Osteoblast (primary cell): ENCODE data around the gene NFKBIA. TPM values are rescaled to one million over a fixed set of nuclear protein-coding genes. Genes with fewer than 3 reads are reported as not detected.
A peak's percentile ranks its signal among the peaks of the same experiment; 100 is the strongest.
"Not testable (repeated sequence)": the region's sequence is repeated elsewhere in the genome, so short reads cannot be mapped to it uniquely, and the experiment has no call there.

Experiments
- DNase-seq: peaks from one replicate; pipeline ENCODE4 v3.0.0; 2011; ENCODE audit warnings: low spot score, mixed read lengths; ENCODE audit not compliant: insufficient read length; ENCODE audit errors: missing footprints
- H2AFZ ChIP-seq: 2 replicates; pipeline ENCODE4 v1.6.0; 2011; ENCODE audit warnings: mild to moderate bottlenecking, low read length
- H3K27ac ChIP-seq: 2 replicates; pipeline ENCODE4 v1.5.1; 2011; ENCODE audit warnings: mild to moderate bottlenecking, low read depth, low read length, moderate library complexity
- H3K27me3 ChIP-seq: 2 replicates; pipeline ENCODE4 v1.6.0; 2012; ENCODE audit warnings: mild to moderate bottlenecking, control low read depth, inconsistent platforms, low read length, moderate library complexity; ENCODE audit not compliant: insufficient read depth
- H3K36me3 ChIP-seq: 2 replicates; pipeline ENCODE4 v1.5.1; 2011; ENCODE audit warnings: mild to moderate bottlenecking, low read length, control low read depth, moderate library complexity; ENCODE audit not compliant: insufficient read depth
- H3K4me1 ChIP-seq: 2 replicates; pipeline ENCODE4 v1.5.1; 2011; ENCODE audit warnings: mild to moderate bottlenecking, low read length, control low read depth, moderate library complexity; ENCODE audit not compliant: insufficient read depth
- H3K4me2 ChIP-seq: 2 replicates; pipeline ENCODE4 v1.6.0; 2011; ENCODE audit warnings: mild to moderate bottlenecking, low read length; ENCODE audit not compliant: insufficient read depth
- H3K4me3 ChIP-seq: fragments of 200-600 bp; sonication (generic); 3 replicates; pipeline ENCODE4 v1.5.1; 2012; ENCODE audit warnings: mild to moderate bottlenecking, low read length, inconsistent platforms; ENCODE audit not compliant: insufficient read depth
- H3K79me2 ChIP-seq: 2 replicates; pipeline ENCODE4 v1.6.0; 2012; ENCODE audit warnings: mild to moderate bottlenecking, low read length, control low read depth, inconsistent platforms; ENCODE audit not compliant: insufficient read depth
- H3K9me3 ChIP-seq: 2 replicates; pipeline ENCODE4 v1.5.1; 2011; ENCODE audit warnings: low read depth, low read length, control low read depth
- H4K20me1 ChIP-seq: 2 replicates; pipeline ENCODE4 v1.6.0; 2012; ENCODE audit warnings: mild to moderate bottlenecking, low read length, control low read depth; ENCODE audit not compliant: insufficient read depth
- CTCF ChIP-seq: IDR thresholded peaks from 2 replicates; pipeline ENCODE4 v1.5.1; 2011; ENCODE audit warnings: mild to moderate bottlenecking, low read depth, low read length, moderate library complexity; ENCODE audit errors: extremely low read depth
- total RNA-seq: library from RNA; depleted of rRNA; stranded (reverse); fragments of >200 nt; gene quantifications from 2 replicates; pipeline ENCODE4 v1.2.3, GENCODE V29; 2012

NFKBIA gene
- total RNA-seq, 1 donor: 51.0 TPM

- Histone ChIP-seq H3K4me1 (peaks cover 38% of the 10 kb centered on the region), H3K27me3 (no peaks in the 10 kb centered on the region), H3K79me2 (no peaks in the 10 kb centered on the region), H3K27ac (no peak overlapping the region), H3K4me2 (no peak overlapping the region), H3K36me3 (no peaks in the 10 kb centered on the region), H3K4me3 (no peak overlapping the region), H2AFZ (peak overlapping the region; percentile 20), H4K20me1 (no peaks in the 10 kb centered on the region), H3K9me3 (no peaks in the 10 kb centered on the region)
- no peak for TF ChIP-seq CTCF
- DNase-seq: no peak
These were observed 23.8 kb downstream of the NFKBIA start for GRCh38 chr14:35380794-35381193.

GRCh38 chr14:35379234-35379933 is 25.2 kb downstream of the NFKBIA start:
- not testable (repeated sequence) for H3K36me3 ChIP-seq, H3K9me3 ChIP-seq, H2AFZ ChIP-seq, H3K27me3 ChIP-seq, H3K79me2 ChIP-seq, H4K20me1 ChIP-seq, H3K4me2 ChIP-seq, DNase-seq, H3K4me3 ChIP-seq
- H3K4me1 ChIP-seq: peaks cover 27% of the 10 kb centered on the region
- H3K27ac ChIP-seq: peak overlapping the region; percentile 48

GRCh38 chr14:35378425-35379233 is 25.9 kb downstream of the NFKBIA start:
- Histone ChIP-seq H3K27ac (peak overlapping the region; percentile 48), H3K4me1 (peaks cover 23% of the 10 kb centered on the region), H3K9me3 (no peaks in the 10 kb centered on the region)

GRCh38 chr14:35375558-35376025 is 29.0 kb downstream of the NFKBIA start:
- H3K27ac ChIP-seq: no peak overlapping the region
- DNase-seq: no peak
- no peak overlapping the region for H2AFZ ChIP-seq
- no peak overlapping the region for H3K4me3 ChIP-seq
- no peak for TF ChIP-seq CTCF
- no peaks in the 10 kb centered on the region for H4K20me1 ChIP-seq
- no peaks in the 10 kb centered on the region for H3K9me3 ChIP-seq
- no peaks in the 10 kb centered on the region for H3K27me3 ChIP-seq
- no peaks in the 10 kb centered on the region for H3K79me2 ChIP-seq
- peaks cover 16% of the 10 kb centered on the region for H3K4me1 ChIP-seq
- H3K36me3 ChIP-seq: no peaks in the 10 kb centered on the region
- no peak overlapping the region for H3K4me2 ChIP-seq

More at GRCh38 chr14:35378425-35379233, 25.9 kb downstream of the NFKBIA start:
- no peak overlapping the region for H3K4me3 ChIP-seq
- no peaks in the 10 kb centered on the region for H3K27me3 ChIP-seq
- no peak for DNase-seq
- no peak overlapping the region for H2AFZ ChIP-seq
- no peaks in the 10 kb centered on the region for H3K36me3 ChIP-seq
- H3K4me2 ChIP-seq: no peak overlapping the region
- H3K79me2 ChIP-seq: no peaks in the 10 kb centered on the region
- no peaks in the 10 kb centered on the region for H4K20me1 ChIP-seq
- TF ChIP-seq CTCF: no peak
